ENCODE data around the gene POM121L2. TPM values are rescaled to one million over a fixed set of nuclear protein-coding genes. Genes with fewer than 3 reads are reported as not detected.

POM121L2 gene
- total and polyA plus RNA-seq, 2 of the 13 experiments (the other 11 are each of a cell fraction or from before 2014, with no cell fraction given), result not detected

DNA sequence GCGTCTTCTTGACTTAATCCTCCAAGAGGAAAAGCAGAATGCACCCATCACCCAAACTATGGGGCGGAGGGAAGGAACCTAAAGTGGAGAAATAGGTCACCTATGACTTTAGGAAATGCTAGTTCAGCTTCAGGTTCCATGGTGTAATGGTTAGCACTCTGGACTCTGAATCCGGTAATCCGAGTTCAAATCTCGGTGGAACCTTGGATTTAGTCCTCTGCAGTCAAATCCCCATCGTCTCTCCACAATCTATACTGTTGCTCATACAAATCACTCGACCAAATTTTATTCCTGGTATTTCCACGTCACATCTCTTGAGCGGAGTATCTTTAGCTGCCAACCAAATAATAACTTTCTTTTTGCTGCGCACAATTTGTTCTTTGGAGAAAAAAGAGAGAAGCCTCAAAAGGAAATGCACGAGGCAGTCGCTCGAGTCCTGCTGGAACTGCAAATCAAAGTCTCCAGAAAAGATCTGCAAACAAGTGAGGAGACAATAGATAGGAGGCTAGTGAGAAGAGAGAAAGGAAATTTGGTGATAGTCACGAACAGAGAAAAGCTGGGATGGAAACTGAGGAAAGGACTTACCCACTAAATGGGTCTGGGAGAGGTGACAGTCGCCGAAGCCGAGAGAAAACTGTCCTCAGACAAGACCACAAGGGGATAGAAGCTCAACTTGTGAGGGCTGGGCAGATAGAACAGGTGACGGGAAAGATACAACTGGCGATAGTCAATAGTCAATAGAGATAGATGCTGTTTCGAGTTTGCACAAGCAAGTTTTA, 16.6 kb downstream of the POM121L2 start (continued):
- TF ChIP-seq, protein P1, sequence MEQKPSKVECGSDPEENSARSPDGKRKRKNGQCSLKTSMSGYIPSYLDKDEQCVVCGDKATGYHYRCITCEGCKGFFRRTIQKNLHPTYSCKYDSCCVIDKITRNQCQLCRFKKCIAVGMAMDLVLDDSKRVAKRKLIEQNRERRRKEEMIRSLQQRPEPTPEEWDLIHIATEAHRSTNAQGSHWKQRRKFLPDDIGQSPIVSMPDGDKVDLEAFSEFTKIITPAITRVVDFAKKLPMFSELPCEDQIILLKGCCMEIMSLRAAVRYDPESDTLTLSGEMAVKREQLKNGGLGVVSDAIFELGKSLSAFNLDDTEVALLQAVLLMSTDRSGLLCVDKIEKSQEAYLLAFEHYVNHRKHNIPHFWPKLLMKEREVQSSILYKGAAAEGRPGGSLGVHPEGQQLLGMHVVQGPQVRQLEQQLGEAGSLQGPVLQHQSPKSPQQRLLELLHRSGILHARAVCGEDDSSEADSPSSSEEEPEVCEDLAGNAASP (CRISPR knock-in tag; IDR thresholded peaks at IDR 0.05; ENCODE audit: borderline replicate concordance), result peak; percentile 66
- TF ChIP-seq PAX8 (CRISPR knock-in tag; IDR thresholded peaks at IDR 0.05; ENCODE audit: borderline replicate concordance), result no peak
- TF ChIP-seq ZNF605 (CRISPR knock-in tag; IDR thresholded peaks at IDR 0.05), result peak; percentile 66; the same call in 1 of the 2 replicates
- TF ChIP-seq, protein P2, sequence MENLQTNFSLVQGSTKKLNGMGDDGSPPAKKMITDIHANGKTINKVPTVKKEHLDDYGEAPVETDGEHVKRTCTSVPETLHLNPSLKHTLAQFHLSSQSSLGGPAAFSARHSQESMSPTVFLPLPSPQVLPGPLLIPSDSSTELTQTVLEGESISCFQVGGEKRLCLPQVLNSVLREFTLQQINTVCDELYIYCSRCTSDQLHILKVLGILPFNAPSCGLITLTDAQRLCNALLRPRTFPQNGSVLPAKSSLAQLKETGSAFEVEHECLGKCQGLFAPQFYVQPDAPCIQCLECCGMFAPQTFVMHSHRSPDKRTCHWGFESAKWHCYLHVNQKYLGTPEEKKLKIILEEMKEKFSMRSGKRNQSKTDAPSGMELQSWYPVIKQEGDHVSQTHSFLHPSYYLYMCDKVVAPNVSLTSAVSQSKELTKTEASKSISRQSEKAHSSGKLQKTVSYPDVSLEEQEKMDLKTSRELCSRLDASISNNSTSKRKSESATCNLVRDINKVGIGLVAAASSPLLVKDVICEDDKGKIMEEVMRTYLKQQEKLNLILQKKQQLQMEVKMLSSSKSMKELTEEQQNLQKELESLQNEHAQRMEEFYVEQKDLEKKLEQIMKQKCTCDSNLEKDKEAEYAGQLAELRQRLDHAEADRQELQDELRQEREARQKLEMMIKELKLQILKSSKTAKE (CRISPR knock-in tag; IDR thresholded peaks at IDR 0.05; ENCODE audit: borderline replicate concordance), result no peak
- TF ChIP-seq HHEX (CRISPR knock-in tag; IDR thresholded peaks at IDR 0.05), result no peak
- TF ChIP-seq GABPB1 (CRISPR knock-in tag; IDR thresholded peaks at IDR 0.05), result peak; percentile 43; the same call in 1 of the 2 replicates
- TF ChIP-seq REXO4 (CRISPR knock-in tag; IDR thresholded peaks at IDR 0.05; ENCODE audit: borderline replicate concordance), result no peak
- no peak for TF ChIP-seq TCF7 (IDR thresholded peaks at IDR 0.05; ENCODE audit: low read depth)
- TF ChIP-seq, protein P3, sequence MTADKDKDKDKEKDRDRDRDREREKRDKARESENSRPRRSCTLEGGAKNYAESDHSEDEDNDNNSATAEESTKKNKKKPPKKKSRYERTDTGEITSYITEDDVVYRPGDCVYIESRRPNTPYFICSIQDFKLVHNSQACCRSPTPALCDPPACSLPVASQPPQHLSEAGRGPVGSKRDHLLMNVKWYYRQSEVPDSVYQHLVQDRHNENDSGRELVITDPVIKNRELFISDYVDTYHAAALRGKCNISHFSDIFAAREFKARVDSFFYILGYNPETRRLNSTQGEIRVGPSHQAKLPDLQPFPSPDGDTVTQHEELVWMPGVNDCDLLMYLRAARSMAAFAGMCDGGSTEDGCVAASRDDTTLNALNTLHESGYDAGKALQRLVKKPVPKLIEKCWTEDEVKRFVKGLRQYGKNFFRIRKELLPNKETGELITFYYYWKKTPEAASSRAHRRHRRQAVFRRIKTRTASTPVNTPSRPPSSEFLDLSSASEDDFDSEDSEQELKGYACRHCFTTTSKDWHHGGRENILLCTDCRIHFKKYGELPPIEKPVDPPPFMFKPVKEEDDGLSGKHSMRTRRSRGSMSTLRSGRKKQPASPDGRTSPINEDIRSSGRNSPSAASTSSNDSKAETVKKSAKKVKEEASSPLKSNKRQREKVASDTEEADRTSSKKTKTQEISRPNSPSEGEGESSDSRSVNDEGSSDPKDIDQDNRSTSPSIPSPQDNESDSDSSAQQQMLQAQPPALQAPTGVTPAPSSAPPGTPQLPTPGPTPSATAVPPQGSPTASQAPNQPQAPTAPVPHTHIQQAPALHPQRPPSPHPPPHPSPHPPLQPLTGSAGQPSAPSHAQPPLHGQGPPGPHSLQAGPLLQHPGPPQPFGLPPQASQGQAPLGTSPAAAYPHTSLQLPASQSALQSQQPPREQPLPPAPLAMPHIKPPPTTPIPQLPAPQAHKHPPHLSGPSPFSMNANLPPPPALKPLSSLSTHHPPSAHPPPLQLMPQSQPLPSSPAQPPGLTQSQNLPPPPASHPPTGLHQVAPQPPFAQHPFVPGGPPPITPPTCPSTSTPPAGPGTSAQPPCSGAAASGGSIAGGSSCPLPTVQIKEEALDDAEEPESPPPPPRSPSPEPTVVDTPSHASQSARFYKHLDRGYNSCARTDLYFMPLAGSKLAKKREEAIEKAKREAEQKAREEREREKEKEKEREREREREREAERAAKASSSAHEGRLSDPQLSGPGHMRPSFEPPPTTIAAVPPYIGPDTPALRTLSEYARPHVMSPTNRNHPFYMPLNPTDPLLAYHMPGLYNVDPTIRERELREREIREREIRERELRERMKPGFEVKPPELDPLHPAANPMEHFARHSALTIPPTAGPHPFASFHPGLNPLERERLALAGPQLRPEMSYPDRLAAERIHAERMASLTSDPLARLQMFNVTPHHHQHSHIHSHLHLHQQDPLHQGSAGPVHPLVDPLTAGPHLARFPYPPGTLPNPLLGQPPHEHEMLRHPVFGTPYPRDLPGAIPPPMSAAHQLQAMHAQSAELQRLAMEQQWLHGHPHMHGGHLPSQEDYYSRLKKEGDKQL (CRISPR knock-in tag; IDR thresholded peaks at IDR 0.05; ENCODE audit: low read depth), result no peak
- TF ChIP-seq SOX13 (IDR thresholded peaks at IDR 0.05), result no peak
- TF ChIP-seq SOX13 (CRISPR knock-in tag; conservative IDR thresholded peaks at IDR 0.05 in 1 of 2, IDR thresholded peaks at IDR 0.05 in 1 of 2), result no peak
- TF ChIP-seq ZNF256 (CRISPR knock-in tag; conservative IDR thresholded peaks at IDR 0.05), result 0 out of 2 replicates have a peak, but pooled peaks have one; percentile 32
- no peak for TF ChIP-seq KLF13 (CRISPR knock-in tag; IDR thresholded peaks at IDR 0.05)
- TF ChIP-seq, protein P4, sequence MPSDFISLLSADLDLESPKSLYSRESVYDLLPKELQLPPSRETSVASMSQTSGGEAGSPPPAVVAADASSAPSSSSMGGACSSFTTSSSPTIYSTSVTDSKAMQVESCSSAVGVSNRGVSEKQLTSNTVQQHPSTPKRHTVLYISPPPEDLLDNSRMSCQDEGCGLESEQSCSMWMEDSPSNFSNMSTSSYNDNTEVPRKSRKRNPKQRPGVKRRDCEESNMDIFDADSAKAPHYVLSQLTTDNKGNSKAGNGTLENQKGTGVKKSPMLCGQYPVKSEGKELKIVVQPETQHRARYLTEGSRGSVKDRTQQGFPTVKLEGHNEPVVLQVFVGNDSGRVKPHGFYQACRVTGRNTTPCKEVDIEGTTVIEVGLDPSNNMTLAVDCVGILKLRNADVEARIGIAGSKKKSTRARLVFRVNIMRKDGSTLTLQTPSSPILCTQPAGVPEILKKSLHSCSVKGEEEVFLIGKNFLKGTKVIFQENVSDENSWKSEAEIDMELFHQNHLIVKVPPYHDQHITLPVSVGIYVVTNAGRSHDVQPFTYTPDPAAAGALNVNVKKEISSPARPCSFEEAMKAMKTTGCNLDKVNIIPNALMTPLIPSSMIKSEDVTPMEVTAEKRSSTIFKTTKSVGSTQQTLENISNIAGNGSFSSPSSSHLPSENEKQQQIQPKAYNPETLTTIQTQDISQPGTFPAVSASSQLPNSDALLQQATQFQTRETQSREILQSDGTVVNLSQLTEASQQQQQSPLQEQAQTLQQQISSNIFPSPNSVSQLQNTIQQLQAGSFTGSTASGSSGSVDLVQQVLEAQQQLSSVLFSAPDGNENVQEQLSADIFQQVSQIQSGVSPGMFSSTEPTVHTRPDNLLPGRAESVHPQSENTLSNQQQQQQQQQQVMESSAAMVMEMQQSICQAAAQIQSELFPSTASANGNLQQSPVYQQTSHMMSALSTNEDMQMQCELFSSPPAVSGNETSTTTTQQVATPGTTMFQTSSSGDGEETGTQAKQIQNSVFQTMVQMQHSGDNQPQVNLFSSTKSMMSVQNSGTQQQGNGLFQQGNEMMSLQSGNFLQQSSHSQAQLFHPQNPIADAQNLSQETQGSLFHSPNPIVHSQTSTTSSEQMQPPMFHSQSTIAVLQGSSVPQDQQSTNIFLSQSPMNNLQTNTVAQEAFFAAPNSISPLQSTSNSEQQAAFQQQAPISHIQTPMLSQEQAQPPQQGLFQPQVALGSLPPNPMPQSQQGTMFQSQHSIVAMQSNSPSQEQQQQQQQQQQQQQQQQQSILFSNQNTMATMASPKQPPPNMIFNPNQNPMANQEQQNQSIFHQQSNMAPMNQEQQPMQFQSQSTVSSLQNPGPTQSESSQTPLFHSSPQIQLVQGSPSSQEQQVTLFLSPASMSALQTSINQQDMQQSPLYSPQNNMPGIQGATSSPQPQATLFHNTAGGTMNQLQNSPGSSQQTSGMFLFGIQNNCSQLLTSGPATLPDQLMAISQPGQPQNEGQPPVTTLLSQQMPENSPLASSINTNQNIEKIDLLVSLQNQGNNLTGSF (CRISPR knock-in tag; IDR thresholded peaks at IDR 0.05), result no peak

Measured in HepG2 (cell line).